SU-DHL-6 (cell line): ENCODE results near the gene SYTL1.

Experiments used
- EZH2phosphoT487 ChIP-seq: fragments of 200-600 bp; sonication (generic), shearing (Covaris generic); conservative IDR thresholded peaks from 2 replicates; pipeline ENCODE4 v1.6.1; 2018; ENCODE audit warnings: mild to moderate bottlenecking, antibody characterized with exemption, low read length, moderate library complexity, mixed read lengths
- TF ChIP-seq, protein P1 (sequence below): fragments of 200-600 bp; sonication (generic); IDR thresholded peaks from one replicate; pipeline ENCODE4 v1.5.1; 2017; ENCODE audit warnings: antibody characterized with exemption, mild to moderate bottlenecking, low read length, moderate library complexity; ENCODE audit not compliant: insufficient read depth, poor library complexity, severe bottlenecking

DNA sequence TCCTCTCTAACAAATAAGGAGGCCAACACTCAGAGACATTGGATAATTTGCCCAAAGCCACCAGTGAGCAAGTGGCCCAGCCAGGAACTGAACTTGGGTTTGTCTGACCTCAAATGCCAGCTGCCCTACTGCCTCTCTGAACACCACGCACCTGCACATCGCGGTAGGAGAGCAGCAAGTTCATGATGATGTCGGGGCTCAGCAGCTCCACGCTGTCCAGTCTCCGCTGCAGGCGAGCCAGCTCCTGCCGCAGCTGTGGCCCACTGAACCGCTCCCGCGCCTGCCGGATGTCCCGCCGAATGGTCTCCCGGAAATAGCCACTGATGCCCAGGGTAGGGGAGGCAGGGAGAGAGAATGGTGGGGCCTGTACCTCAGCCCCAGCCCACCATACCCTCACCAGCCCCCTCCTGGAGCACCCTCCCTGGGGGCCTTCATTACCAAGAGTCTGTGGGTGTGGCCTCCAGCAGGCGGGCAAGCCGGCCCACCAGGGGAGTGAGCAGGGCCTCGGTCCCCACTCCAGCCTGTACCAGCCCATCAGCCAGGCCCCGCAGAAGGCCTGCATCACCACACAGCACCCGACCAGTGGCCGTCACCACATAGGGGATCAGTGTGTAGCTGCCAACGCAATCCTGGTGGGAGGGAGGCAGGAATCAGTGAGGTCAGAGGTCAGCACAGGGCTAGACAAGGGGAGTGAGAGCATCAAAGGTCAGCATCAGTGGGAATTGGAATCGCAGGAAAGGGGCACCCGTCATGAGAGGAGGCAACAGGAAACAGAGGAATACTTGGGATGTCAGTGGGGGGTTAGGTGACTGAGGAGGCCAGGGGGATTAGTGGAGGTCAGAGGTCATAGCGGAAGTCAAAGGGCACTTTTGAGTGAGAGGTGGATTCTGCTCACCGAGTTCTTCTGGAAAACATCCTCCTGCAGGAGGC, 22.2 kb downstream of the SYTL1 start:
- TF ChIP-seq, protein P1, sequence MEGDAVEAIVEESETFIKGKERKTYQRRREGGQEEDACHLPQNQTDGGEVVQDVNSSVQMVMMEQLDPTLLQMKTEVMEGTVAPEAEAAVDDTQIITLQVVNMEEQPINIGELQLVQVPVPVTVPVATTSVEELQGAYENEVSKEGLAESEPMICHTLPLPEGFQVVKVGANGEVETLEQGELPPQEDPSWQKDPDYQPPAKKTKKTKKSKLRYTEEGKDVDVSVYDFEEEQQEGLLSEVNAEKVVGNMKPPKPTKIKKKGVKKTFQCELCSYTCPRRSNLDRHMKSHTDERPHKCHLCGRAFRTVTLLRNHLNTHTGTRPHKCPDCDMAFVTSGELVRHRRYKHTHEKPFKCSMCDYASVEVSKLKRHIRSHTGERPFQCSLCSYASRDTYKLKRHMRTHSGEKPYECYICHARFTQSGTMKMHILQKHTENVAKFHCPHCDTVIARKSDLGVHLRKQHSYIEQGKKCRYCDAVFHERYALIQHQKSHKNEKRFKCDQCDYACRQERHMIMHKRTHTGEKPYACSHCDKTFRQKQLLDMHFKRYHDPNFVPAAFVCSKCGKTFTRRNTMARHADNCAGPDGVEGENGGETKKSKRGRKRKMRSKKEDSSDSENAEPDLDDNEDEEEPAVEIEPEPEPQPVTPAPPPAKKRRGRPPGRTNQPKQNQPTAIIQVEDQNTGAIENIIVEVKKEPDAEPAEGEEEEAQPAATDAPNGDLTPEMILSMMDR = no peak
- TF ChIP-seq EZH2phosphoT487 = no peak
